Nephron progenitor cell (in vitro differentiated cells): ENCODE results near the gene GPR153.

Experiments used
- DNase-seq: peaks from one replicate; pipeline ENCODE4 v3.0.0; 2021
- H3K27ac Mint-ChIP-seq: 2 replicates; pipeline ENCODE4 v1.8.0; 2021; ENCODE audit warnings: mild to moderate bottlenecking, moderate library complexity, mixed read lengths
- H3K27me3 Mint-ChIP-seq: 2 replicates; pipeline ENCODE4 v1.8.0; 2021; ENCODE audit warnings: mild to moderate bottlenecking, low read depth, mixed read lengths; ENCODE audit not compliant: poor library complexity
- H3K36me3 Mint-ChIP-seq: 2 replicates; pipeline ENCODE4 v1.8.0; 2021; ENCODE audit warnings: low read depth, mixed read lengths
- H3K4me1 Mint-ChIP-seq: 2 replicates; pipeline ENCODE4 v1.8.0; 2021; ENCODE audit warnings: mixed read lengths
- H3K4me3 Mint-ChIP-seq: 2 replicates; pipeline ENCODE4 v1.8.0; 2021; ENCODE audit warnings: mild to moderate bottlenecking, moderate library complexity, mixed read lengths
- H3K9me3 Mint-ChIP-seq: 2 replicates; pipeline ENCODE4 v1.8.0; 2021; ENCODE audit warnings: mild to moderate bottlenecking, moderate library complexity, mixed read lengths
- CTCF ChIP-seq: fragments of 200-600 bp; sonication (generic); IDR thresholded peaks from 2 replicates; pipeline ENCODE4 v1.5.0; 2021; ENCODE audit warnings: antibody characterized with exemption

Gene GPR153

GRCh38 chr1:6248161-6248776, 12.6 kb downstream of the GPR153 start:
- peaks cover 5% of the 10 kb centered on the region for H3K4me1 Mint-ChIP-seq
- H3K4me3 Mint-ChIP-seq, result no peak overlapping the region
- H3K36me3 Mint-ChIP-seq, result no peaks in the 10 kb centered on the region
- H3K27me3 Mint-ChIP-seq, result peaks cover 89% of the 10 kb centered on the region
- TF ChIP-seq CTCF, result no peak
- DNase-seq, result no peak
- no peak overlapping the region for H3K27ac Mint-ChIP-seq
- no peaks in the 10 kb centered on the region for H3K9me3 Mint-ChIP-seq

GRCh38 chr1:6247651-6248050, 13.2 kb downstream of the GPR153 start:
- TF ChIP-seq CTCF, result no peak
- Mint-ChIP-seq H3K27ac (no peak overlapping the region), H3K4me3 (no peak overlapping the region), H3K27me3 (peaks cover 90% of the 10 kb centered on the region), H3K36me3 (no peaks in the 10 kb centered on the region), H3K4me1 (peaks cover 5% of the 10 kb centered on the region), H3K9me3 (no peaks in the 10 kb centered on the region)
- DNase-seq, result no peak

GRCh38 chr1:6246497-6247467, 14.1 kb downstream of the GPR153 start:
- H3K27ac Mint-ChIP-seq, result no peak overlapping the region
- H3K4me1 Mint-ChIP-seq, result peaks cover 5% of the 10 kb centered on the region
- H3K36me3 Mint-ChIP-seq, result no peaks in the 10 kb centered on the region
- peaks cover 89% of the 10 kb centered on the region for H3K27me3 Mint-ChIP-seq
- peak; percentile 92 for TF ChIP-seq CTCF
- DNase-seq, result peak; percentile 96
- H3K4me3 Mint-ChIP-seq, result no peak overlapping the region
- H3K9me3 Mint-ChIP-seq, result no peaks in the 10 kb centered on the region

DNA sequence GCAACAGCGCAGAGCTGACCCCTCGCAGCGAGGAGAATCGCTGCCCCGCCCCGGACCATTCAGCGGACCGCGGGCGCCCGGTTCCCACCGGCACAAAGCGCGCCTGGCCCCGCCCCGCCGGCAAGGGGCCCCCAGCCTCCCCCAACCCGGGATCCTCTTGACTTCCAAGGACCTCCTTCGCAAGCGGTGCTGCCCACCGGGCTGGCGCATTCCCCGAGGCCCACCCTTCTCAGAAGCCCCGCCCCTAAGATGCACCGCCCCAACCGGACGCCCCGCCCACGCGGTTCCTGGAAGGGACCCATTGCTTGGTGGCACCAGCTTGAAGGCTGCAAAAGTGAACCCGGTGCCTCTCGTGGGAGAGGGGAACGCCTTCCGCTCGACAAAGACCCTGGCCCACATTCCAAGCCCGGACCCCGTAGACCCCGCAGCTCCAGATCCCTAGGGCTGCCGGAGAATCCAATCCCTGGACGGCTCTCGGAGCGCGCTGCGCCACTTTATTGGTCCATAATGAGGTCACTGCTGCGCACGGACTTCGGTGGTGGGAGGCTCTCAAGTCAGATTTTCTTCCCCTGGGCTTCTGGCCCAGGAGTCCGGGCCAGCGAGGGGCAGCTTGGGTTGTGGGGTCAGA, 14.9 kb downstream of the GPR153 start:
- no peak overlapping the region for H3K4me3 Mint-ChIP-seq
- H3K27ac Mint-ChIP-seq, result no peak overlapping the region
- peak; percentile 72 for DNase-seq
- TF ChIP-seq CTCF, result no peak
- H3K4me1 Mint-ChIP-seq, result peaks cover 12% of the 10 kb centered on the region
- H3K36me3 Mint-ChIP-seq, result no peaks in the 10 kb centered on the region
- no peaks in the 10 kb centered on the region for H3K9me3 Mint-ChIP-seq
- H3K27me3 Mint-ChIP-seq, result peaks cover 89% of the 10 kb centered on the region

GRCh38 chr1:6245086-6245868, 15.6 kb downstream of the GPR153 start:
- no peaks in the 10 kb centered on the region for H3K36me3 Mint-ChIP-seq
- H3K4me3 Mint-ChIP-seq, result no peak overlapping the region
- TF ChIP-seq CTCF, result peak; percentile 56
- no peak overlapping the region for H3K27ac Mint-ChIP-seq
- H3K4me1 Mint-ChIP-seq, result peaks cover 12% of the 10 kb centered on the region
- H3K9me3 Mint-ChIP-seq, result no peaks in the 10 kb centered on the region
- H3K27me3 Mint-ChIP-seq, result peaks cover 89% of the 10 kb centered on the region
- DNase-seq, result peak; percentile 96
